ENCODE results near the gene TNIK. TPM values are rescaled to one million over a fixed set of nuclear protein-coding genes. Genes with fewer than 3 reads are reported as not detected.

Gene TNIK
- total and polyA plus RNA-seq, 2 of the 4 experiments (the other 2 are of a cell fraction) = 3.4 to 6.3 TPM

GRCh38 chr3:171186383-171186782 lies 273.8 kb downstream of the TNIK start:
- Histone ChIP-seq H3K14ac (replicated peaks; ENCODE audit: low read depth, low read length) (no peak overlapping the region), H3K56ac (ENCODE audit: extremely low read depth, insufficient read depth, low read length) (no peak overlapping the region), H3K18ac (ENCODE audit: low read depth, low read length) (no peak overlapping the region), H4K20me1 (ENCODE audit: insufficient read depth, low read length) (no peaks in the 10 kb centered on the region), H4K5ac (ENCODE audit: low read depth, low read length) (no peak overlapping the region), H4K8ac (ENCODE audit: low read depth in 2 of 2, low read length in 2 of 2) (no peak overlapping the region), H3K9me1 (ENCODE audit: insufficient read depth, low read length) (no peaks in the 10 kb centered on the region), H4K91ac (ENCODE audit: insufficient read depth, low read depth, low read length) (no peak overlapping the region), H3K4me1 (ENCODE audit: control insufficient read depth, insufficient read depth, low read length) (peaks cover 5% of the 10 kb centered on the region), H2BK15ac (ENCODE audit: low read depth, low read length) (no peak overlapping the region), H3K27me3 (ENCODE audit: control insufficient read depth, insufficient read depth, low read length) (no peaks in the 10 kb centered on the region), H2AK5ac (ENCODE audit: low read depth, low read length) (no peak overlapping the region), H3K36me3 (ENCODE audit: control insufficient read depth, insufficient read depth, low read length) (no peaks in the 10 kb centered on the region), H3K4me2 (ENCODE audit: low read depth, low read length) (no peak overlapping the region), H3K79me1 (ENCODE audit: low read depth in 1 of 2, low read length in 2 of 2) (no peaks in the 10 kb centered on the region), H2AK9ac (replicated peaks; ENCODE audit: low read depth, low read length, poor library complexity) (no peak overlapping the region), H3K23ac (ENCODE audit: low read depth, low read length) (no peak overlapping the region), H3K9me3 (ENCODE audit: control insufficient read depth, insufficient read depth, low read length) (no peaks in the 10 kb centered on the region), H2BK120ac (ENCODE audit: low read depth, low read length) (no peak overlapping the region), H3K4me3 (ENCODE audit: insufficient read depth, low read depth, low read length) (no peak overlapping the region), H3K4ac (ENCODE audit: low read depth, low read length) (no peak overlapping the region), H3K27ac (ENCODE audit: insufficient read depth, low read length) (no peak overlapping the region), H2AFZ (replicated peaks; ENCODE audit: low read length, poor library complexity) (no peak overlapping the region), H3K9ac (ENCODE audit: low read depth, low read length) (no peak overlapping the region), H2BK20ac (ENCODE audit: low read depth, low read length) (no peak overlapping the region), H2BK5ac (ENCODE audit: low read depth, low read length, poor library complexity, severe bottlenecking) (no peak overlapping the region)
- ChIA-PET POLR2A (ENCODE audit: unreplicated experiment) (no interaction called here), CTCF (interaction anchor here (1.0 kb wide), 1 partner anchor 341 kb away, joined by 4 read pairs; no protein-coding TSS in a partner anchor)
- ATAC-seq (ENCODE audit: low read depth) (no peak), DNase-seq (no peak)
- in situ Hi-C loops (cut with MboI; ENCODE audit: low sequenced_read_pairs) (loop anchor here (5.0 to 10.0 kb wide), 2 partner anchors 222 to 381 kb away; no protein-coding TSS in a partner anchor), dilution Hi-C loops (cut with HindIII; ENCODE audit: low sequenced_read_pairs, unreplicated experiment) (no loop called here), intact Hi-C loops (cut with micrococcal nuclease) (loop anchor here (1.0 kb wide), 1 partner anchor 274 kb away; the partner anchor contains the start of gene TNIK)
- TF ChIP-seq CHD1 (IDR thresholded peaks at IDR 0.05; ENCODE audit: low read depth, low read length) = no peak
- TF ChIP-seq CEBPB (IDR thresholded peaks at IDR 0.05; ENCODE audit: low read depth, low read length) = peak; percentile 42; the same call in 1 of the 2 replicates
- BruUV-seq (replicated peaks) = no TSS peak

Data from IMR-90 (cell line).